Measurements from ENCODE around the gene RAP1GAP. TPM values are rescaled to one million over a fixed set of nuclear protein-coding genes. Genes with fewer than 3 reads are reported as not detected.

RAP1GAP gene
- total RNA-seq, 1 donor from 2014 or later = 62.4 TPM

DNA sequence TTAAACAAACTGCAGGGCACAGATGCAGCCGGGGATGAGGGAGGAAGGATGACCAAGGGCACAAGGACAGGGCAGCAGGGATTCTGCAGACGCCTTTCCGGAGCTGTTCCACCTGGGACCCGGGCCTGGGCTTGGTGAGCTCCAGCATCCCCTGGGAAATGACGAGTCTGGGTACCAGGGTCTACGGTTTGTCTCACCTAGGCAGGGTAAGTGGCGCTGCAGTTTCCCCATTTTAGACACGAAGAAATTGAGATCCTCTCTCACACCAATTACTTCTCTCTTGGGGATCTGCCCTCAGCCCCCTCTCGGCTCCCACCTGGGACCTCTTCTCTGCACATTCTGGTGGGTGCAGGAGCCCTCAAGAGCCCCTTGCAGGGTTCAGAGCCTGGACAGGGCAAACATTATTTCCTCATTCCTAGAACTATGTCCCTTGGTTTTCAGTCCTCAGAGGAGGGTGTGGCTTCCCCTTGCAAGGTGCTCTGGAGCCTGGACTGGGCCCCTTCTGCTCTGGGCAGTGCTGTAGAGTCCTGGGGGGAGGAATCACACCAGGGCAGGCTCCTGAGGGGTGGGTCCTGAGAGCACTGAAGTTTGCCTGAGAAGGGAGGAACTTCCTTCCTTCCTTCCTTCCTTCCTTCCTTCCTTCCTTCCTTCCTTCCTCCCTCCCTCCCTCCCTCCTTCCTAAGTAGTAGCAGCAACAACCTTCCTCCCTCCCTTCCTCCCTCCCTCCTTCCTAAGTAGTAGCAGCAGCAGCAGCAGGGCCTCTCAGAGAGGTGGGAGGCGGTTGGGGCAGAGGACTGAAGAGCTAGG is 16.0 kb downstream of the RAP1GAP start:
- Histone ChIP-seq H3K4me1 (peaks cover 11% of the 10 kb centered on the region), H3K36me3 (no peaks in the 10 kb centered on the region), H3K4me3 (no peak overlapping the region), H3K9me3 (no peaks in the 10 kb centered on the region), H3K27ac (no peak overlapping the region), H3K27me3 (no peaks in the 10 kb centered on the region)
- ATAC-seq = peak; percentile 61
- DNase-seq = no peak
- TF ChIP-seq, protein P1, sequence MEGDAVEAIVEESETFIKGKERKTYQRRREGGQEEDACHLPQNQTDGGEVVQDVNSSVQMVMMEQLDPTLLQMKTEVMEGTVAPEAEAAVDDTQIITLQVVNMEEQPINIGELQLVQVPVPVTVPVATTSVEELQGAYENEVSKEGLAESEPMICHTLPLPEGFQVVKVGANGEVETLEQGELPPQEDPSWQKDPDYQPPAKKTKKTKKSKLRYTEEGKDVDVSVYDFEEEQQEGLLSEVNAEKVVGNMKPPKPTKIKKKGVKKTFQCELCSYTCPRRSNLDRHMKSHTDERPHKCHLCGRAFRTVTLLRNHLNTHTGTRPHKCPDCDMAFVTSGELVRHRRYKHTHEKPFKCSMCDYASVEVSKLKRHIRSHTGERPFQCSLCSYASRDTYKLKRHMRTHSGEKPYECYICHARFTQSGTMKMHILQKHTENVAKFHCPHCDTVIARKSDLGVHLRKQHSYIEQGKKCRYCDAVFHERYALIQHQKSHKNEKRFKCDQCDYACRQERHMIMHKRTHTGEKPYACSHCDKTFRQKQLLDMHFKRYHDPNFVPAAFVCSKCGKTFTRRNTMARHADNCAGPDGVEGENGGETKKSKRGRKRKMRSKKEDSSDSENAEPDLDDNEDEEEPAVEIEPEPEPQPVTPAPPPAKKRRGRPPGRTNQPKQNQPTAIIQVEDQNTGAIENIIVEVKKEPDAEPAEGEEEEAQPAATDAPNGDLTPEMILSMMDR (IDR thresholded peaks at IDR 0.05) = no peak
- intact Hi-C loops (cut with DNase I) = no loop called here

DNA sequence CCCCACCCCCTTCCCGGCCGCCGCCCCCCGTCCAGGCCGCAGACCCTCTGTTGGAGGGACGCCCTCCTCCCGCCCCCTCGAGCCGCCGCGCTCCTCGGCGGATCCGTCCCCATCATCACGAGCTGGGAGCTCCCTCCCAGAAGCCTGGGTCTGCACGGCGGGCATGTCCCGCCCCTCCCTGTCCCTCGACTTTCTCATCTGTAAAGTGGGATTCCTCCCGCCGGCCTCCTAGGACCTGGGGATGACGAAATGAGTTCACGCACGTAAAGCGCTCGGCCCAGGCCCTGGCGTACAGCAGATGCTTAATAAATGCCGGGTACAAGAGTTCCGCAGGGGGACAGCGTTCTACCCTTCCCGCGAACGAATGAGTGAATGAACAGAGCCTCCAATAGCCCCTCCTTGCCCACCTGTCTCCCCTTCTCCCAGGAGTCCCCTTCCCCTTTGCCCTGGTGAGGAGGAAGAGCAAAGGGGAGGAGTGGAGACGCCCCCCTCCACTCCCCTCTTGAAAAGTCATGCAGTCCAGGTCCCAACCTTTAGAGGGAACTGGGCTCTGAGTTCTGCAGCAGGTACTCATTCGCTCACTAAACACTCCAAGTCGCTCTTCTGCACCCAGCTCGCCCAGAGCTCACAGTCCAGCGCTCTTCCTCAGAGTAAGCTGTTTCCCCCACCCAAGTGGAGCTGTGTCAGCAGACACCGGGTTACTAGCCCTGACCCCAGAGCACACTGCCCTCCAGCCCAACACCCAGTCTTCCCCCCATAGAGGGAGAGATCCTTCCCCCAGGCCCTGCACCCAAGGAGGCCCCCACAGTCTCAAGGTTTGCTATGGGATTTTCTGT is 16.8 kb downstream of the RAP1GAP start:
- Histone ChIP-seq H3K4me1 (peaks cover 11% of the 10 kb centered on the region), H3K4me3 (peak overlapping the region; percentile 23), H3K27ac (no peak overlapping the region), H3K27me3 (no peaks in the 10 kb centered on the region), H3K9me3 (no peaks in the 10 kb centered on the region), H3K36me3 (no peaks in the 10 kb centered on the region)
- DNase-seq (no peak), ATAC-seq (peak; percentile 1)
- intact Hi-C loops (cut with DNase I) = no loop called here
- TF ChIP-seq, protein P1 (IDR thresholded peaks at IDR 0.05) = no peak

DNA sequence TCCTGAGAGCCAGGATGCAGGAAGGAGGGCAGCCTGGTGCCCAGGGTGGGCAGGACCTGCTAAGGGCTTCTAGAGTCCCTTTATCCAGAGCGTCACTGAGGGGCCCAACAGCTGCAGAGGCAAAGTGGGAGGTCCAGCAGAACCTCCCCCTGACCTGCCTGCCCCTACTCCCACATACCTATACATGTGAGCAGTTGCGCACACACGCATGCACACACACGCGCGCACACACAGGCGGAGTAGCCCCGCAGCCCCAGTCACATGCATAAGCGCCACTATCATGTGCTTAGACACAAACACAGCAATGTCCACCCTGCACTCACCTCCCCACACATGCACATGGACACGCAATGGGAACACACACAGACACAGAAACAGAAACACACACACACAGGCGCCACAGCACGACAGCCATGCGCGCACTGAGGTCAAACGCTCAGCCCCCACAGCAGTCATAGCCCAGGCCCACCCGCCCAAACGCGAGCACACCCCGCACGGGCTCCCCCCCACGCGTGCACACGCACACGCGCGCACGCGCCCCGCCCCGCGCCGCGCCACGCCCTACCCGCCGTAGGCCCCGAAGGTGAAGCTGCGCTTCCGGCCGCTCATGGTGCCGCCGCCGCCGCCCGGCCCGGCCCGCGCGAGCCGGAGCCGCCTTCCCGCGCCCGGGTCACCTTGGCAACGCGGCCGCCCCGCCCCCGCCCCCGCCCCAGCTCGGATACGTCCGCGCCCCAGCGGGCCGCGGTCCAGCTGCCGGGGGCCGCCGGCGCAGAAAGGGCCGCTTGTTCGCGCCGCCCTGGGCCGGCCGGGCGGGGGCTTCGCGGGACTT is 17.7 kb downstream of the RAP1GAP start:
- intact Hi-C loops (cut with DNase I) = no loop called here
- Histone ChIP-seq H3K36me3 (no peaks in the 10 kb centered on the region), H3K27ac (no peak overlapping the region), H3K9me3 (no peaks in the 10 kb centered on the region), H3K4me3 (peak overlapping the region; percentile 43), H3K4me1 (peaks cover 11% of the 10 kb centered on the region), H3K27me3 (no peaks in the 10 kb centered on the region)
- TF ChIP-seq, protein P1 (IDR thresholded peaks at IDR 0.05) = no peak
- ATAC-seq (peak; percentile 68), DNase-seq (peak; percentile 81)

DNA sequence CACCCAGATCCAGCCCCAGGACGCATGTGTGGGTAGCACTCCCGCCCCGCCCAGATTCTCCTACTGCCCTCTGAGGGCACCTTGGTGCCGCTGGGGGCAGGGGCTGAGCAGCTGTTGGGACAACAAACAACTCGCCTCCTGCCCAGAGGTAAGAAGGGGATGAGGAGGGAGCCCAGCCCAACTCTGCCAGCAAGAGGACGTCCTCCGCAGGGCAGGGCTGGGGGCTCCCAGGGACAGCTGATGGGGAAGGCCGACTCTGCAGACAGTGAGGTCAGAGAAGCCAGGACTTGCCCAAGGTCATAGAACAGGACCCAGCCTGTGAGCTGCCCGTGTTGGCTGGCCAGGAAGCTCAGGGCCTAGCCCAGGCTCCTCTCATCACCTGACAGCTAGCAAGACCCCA is 18.8 kb downstream of the RAP1GAP start:
- intact Hi-C loops (cut with DNase I) = no loop called here
- Histone ChIP-seq H3K36me3 (no peaks in the 10 kb centered on the region), H3K4me1 (peaks cover 11% of the 10 kb centered on the region), H3K4me3 (no peak overlapping the region), H3K27ac (no peak overlapping the region), H3K9me3 (no peaks in the 10 kb centered on the region), H3K27me3 (peaks cover 3% of the 10 kb centered on the region)
- TF ChIP-seq, protein P1 (IDR thresholded peaks at IDR 0.05) = no peak
- ATAC-seq (no peak), DNase-seq (no peak)

DNA sequence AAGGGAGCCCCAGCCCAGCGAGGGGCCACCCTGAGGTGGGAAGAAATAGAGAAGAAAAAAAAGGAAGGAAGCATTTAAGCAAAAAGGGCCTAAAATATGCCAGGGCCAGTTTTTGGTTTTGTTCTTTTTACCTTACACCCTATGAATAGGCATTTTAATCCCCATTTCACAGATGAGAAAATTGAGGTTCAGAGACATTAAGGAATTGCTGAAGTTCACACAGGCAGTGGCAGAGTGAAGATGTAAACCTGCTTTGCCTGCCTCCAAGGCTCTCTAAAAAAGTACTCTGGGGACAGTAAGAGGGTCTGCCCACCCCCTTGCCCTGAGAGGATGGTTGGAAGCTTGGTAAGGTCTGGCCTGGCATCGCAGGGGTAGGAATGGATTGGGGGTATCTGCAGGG is 19.8 kb downstream of the RAP1GAP start:
- intact Hi-C loops (cut with DNase I) = no loop called here
- DNase-seq = no peak
- ATAC-seq = no peak

More for the DNA sequence above, 19.8 kb downstream of the RAP1GAP start:
- H3K4me1 ChIP-seq = peaks cover 11% of the 10 kb centered on the region
- TF ChIP-seq, protein P1 (IDR thresholded peaks at IDR 0.05) = no peak
- H3K27ac ChIP-seq = no peak overlapping the region
- H3K9me3 ChIP-seq = no peaks in the 10 kb centered on the region
- no peak overlapping the region for H3K4me3 ChIP-seq
- peaks cover 7% of the 10 kb centered on the region for H3K27me3 ChIP-seq
- H3K36me3 ChIP-seq = no peaks in the 10 kb centered on the region

Data from upper lobe of right lung (tissue), 1 donor.